PC-9 (cell line): ENCODE data around the gene FAM43A.

Experiments
- CTCF ChIP-seq: fragments of 200-600 bp; sonication (generic); conservative IDR thresholded peaks from 2 replicates; pipeline ENCODE4 v1.6.1; 2017; ENCODE audit warnings: mixed run types, antibody characterized with exemption, mild to moderate bottlenecking, moderate library complexity
- EZH2 ChIP-seq: fragments of 200-600 bp; sonication (generic); IDR thresholded peaks from 2 replicates; pipeline ENCODE4 v1.8.0; 2017; ENCODE audit warnings: antibody characterized with exemption, low read depth

GRCh38 chr3:194711913-194712312 is 26.2 kb downstream of the FAM43A start:
- TF ChIP-seq CTCF (no peak), EZH2 (no peak)
